ENCODE measurements around the gene TIMP2.

DNA sequence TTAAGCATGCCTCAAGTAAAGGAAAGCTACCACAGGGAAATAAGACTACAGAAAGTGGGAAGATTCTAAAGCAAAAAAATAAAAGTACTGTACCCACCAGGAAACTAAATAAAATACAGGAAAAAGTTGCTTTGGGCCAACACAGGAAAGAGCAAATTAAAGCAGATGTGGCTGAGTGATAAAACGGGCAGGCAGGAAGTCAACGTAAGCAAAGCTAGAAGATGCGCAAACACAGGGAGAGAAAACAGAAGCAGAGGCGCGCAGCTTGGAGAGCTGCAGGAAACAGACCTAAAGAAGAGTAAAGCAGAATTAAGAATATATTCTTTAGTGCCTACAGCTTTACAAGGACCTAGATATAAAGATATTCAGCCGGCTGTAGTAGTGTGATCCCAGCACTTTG lies 106.3 kb downstream of the TIMP2 start:
- TF ChIP-seq, protein P1, sequence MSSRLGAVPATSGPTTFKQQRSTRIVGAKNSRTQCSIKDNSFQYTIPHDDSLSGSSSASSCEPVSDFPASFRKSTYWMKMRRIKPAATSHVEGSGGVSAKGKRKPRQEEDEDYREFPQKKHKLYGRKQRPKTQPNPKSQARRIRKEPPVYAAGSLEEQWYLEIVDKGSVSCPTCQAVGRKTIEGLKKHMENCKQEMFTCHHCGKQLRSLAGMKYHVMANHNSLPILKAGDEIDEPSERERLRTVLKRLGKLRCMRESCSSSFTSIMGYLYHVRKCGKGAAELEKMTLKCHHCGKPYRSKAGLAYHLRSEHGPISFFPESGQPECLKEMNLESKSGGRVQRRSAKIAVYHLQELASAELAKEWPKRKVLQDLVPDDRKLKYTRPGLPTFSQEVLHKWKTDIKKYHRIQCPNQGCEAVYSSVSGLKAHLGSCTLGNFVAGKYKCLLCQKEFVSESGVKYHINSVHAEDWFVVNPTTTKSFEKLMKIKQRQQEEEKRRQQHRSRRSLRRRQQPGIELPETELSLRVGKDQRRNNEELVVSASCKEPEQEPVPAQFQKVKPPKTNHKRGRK (CRISPR knock-in tag; IDR thresholded peaks at IDR 0.05), result no peak
- TF ChIP-seq ZNF274 (CRISPR knock-in tag; IDR thresholded peaks at IDR 0.05) (no peak), DMAP1 (CRISPR knock-in tag; IDR thresholded peaks at IDR 0.05) (no peak), SSRP1 (CRISPR knock-in tag; IDR thresholded peaks at IDR 0.05) (no peak), RXRA (CRISPR knock-in tag; IDR thresholded peaks at IDR 0.05) (no peak), NR2C2 (CRISPR knock-in tag; IDR thresholded peaks at IDR 0.05; ENCODE audit: borderline replicate concordance) (no peak), TBP (CRISPR knock-in tag; IDR thresholded peaks at IDR 0.05) (no peak), CREM (IDR thresholded peaks at IDR 0.05) (no peak), CREM (CRISPR knock-in tag; IDR thresholded peaks at IDR 0.05) (no peak), MATR3 (CRISPR knock-in tag; IDR thresholded peaks at IDR 0.05) (no peak), POLR2A (IDR thresholded peaks at IDR 0.05; ENCODE audit: insufficient read depth in 1 of 2, low read depth in 2 of 2, low read length in 2 of 2) (no peak)
- TF ChIP-seq, protein P2, sequence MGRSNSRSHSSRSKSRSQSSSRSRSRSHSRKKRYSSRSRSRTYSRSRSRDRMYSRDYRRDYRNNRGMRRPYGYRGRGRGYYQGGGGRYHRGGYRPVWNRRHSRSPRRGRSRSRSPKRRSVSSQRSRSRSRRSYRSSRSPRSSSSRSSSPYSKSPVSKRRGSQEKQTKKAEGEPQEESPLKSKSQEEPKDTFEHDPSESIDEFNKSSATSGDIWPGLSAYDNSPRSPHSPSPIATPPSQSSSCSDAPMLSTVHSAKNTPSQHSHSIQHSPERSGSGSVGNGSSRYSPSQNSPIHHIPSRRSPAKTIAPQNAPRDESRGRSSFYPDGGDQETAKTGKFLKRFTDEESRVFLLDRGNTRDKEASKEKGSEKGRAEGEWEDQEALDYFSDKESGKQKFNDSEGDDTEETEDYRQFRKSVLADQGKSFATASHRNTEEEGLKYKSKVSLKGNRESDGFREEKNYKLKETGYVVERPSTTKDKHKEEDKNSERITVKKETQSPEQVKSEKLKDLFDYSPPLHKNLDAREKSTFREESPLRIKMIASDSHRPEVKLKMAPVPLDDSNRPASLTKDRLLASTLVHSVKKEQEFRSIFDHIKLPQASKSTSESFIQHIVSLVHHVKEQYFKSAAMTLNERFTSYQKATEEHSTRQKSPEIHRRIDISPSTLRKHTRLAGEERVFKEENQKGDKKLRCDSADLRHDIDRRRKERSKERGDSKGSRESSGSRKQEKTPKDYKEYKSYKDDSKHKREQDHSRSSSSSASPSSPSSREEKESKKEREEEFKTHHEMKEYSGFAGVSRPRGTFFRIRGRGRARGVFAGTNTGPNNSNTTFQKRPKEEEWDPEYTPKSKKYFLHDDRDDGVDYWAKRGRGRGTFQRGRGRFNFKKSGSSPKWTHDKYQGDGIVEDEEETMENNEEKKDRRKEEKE (IDR thresholded peaks at IDR 0.05), result no peak
